Small intestine (tissue), 7 donors: ENCODE results near the gene ABTB2. TPM values are rescaled to one million over a fixed set of nuclear protein-coding genes. Genes with fewer than 3 reads are reported as not detected.
"Not testable (repeated sequence)": the region's sequence is repeated elsewhere in the genome, so short reads cannot be mapped to it uniquely, and the experiment has no call there.

Source experiments
- DNase-seq, 2 donors: peaks; one replicate each; pipeline versions ENCODE4 v3.0.0 to v3.0.0-alpha.2; 2013
- FAIRE-seq: peaks from 2 replicates; lab custom pipeline; 2012; peaks lifted over from hg19 to GRCh38; lab: Jason Lieb, UNC
- H3K27ac ChIP-seq, 3 donors: one replicate each; pipeline ENCODE4 v1.5.1; 2013; ENCODE audit warnings: low read length in 2 of 3, mild to moderate bottlenecking in 2 of 3, control low read depth in 1 of 3, inconsistent platforms in 1 of 3, low read depth in 1 of 3, moderate library complexity in 1 of 3
- H3K27me3 ChIP-seq, 3 donors: one replicate each; pipeline ENCODE4 v1.6.1; 2013; ENCODE audit warnings: low read length in 3 of 3, inconsistent platforms in 1 of 3; ENCODE audit not compliant: control insufficient read depth in 3 of 3, insufficient read depth in 3 of 3
- H3K36me3 ChIP-seq, 3 donors: one replicate each; pipeline ENCODE4 v1.6.1; 2013; ENCODE audit warnings: low read length in 3 of 3, inconsistent platforms in 1 of 3, low read depth in 1 of 3, mild to moderate bottlenecking in 1 of 3, moderate library complexity in 1 of 3; ENCODE audit not compliant: control insufficient read depth in 3 of 3, insufficient read depth in 2 of 3
- H3K4me1 ChIP-seq, 3 donors: one replicate each; pipeline ENCODE4 v1.6.1; 2013; ENCODE audit warnings: low read length in 2 of 3, inconsistent platforms in 1 of 3, low read depth in 1 of 3, mild to moderate bottlenecking in 1 of 3, moderate library complexity in 1 of 3; ENCODE audit not compliant: control insufficient read depth in 3 of 3, insufficient read depth in 2 of 3
- H3K4me3 ChIP-seq, 3 donors: one replicate each; pipeline ENCODE4 v1.5.1; 2013; ENCODE audit warnings: low read length in 3 of 3, control low read depth in 1 of 3, inconsistent platforms in 1 of 3, low read depth in 1 of 3, mild to moderate bottlenecking in 1 of 3, moderate library complexity in 1 of 3
- H3K9me3 ChIP-seq, 2 donors: one replicate each; pipeline ENCODE4 v1.6.1; 2013; ENCODE audit warnings: low read depth in 1 of 2, low read length in 1 of 2; ENCODE audit not compliant: control insufficient read depth in 2 of 2, insufficient read depth in 1 of 2
- WGBS, 3 donors: extraction: QIAGEN DNeasy Blood & Tissue Kit; methylation state at CpG; one replicate each; pipeline ENCODE4 v1.1.7; 2013; 5-methylcytosine and 5-hydroxymethylcytosine counted together
- polyA plus RNA-seq, 4 donors: library from polyadenylated mRNA; stranded (reverse) in 3 of 4; unstranded in 1 of 4; fragments of 200-250 nt in 3 of 4; fragments of 120-200 nt in 1 of 4; gene quantifications; one replicate each; pipeline versions ENCODE4 v1.2.1 to v1.2.3, GENCODE V29; 2013
- donor health status: healthy with polysubstance abuse.
- donor health status: control.
- donor health status: control.
- donor health status: Bipolar disorder and iron deficiency.
- donor health status: healthy.

Gene ABTB2
- polyA plus RNA-seq, 4 donors: 0.64 to 25.1 (median 13.5) TPM

DNA sequence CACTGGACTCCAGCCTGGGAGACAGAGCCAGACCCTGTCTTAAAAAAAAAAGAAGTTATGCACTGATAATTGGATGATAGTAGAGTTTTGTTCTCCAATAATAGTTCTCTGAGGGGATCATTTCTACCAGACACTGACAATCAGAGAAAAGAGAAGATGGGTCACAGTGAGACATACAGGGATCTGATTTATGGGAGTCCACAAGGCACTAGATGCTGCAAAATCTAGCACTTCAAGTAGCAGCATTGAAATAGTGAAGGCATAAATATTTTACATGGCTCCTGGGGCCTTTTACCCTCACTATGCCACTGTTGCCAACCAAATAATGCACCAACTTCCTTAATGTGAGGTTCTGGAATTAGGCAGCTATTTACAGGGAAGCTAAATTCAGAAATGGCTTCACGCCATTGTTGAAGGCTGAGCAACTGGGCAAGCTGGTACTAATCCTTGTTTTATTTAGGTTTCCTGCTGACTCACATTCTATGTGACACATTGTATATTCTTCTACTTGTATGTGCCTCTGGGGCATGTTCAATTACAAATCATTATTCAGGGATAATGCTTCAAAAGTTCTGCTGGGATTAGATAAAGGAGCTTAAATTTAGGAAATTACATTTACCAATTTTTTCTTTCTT, 38.2 kb upstream of the ABTB2 start:
- no peak for FAIRE-seq
- no peak for DNase-seq
- 71 to 86% (median 79%) methylated on average over 1 of the region's 1 CpG for WGBS, 3 donors
- Histone ChIP-seq H3K4me3 (no peak overlapping the region), H3K36me3 (no peaks in the 10 kb centered on the region), H3K9me3 (peaks cover 0 to 5% of the 10 kb centered on the region in 2 donors), H3K27me3 (no peaks in the 10 kb centered on the region), H3K4me1 (no peaks in the 10 kb centered on the region), H3K27ac (no peak overlapping the region)

DNA sequence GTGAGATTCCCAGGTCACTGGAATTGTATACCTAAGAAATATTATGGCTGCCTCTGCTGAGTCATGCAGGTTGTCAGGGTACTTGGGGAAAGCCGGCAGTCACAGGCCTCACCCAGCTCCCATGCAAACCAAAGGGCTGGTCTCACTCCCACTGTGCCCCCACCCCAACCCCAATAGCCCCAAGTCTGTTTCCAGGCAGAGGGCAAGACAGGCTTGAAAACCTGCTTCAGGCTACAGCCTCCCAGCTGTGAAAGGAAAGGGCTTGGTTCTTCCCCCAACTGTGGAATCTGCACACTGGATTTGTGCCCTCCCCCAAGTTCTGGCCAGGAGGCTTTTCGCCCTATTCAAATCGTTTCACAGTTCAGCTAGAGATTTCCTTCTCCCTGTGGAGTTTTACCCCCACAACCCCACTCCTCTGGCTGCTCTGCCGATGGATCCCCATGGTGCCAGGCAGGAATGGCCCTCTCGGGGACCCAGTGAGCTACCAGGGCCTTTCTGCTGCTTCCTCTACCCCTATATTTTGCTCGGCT, 37.0 kb upstream of the ABTB2 start:
- H3K27ac ChIP-seq: no peak overlapping the region
- no peak for FAIRE-seq
- WGBS, 3 donors: 81 to 86% (median 82%) methylated on average over 6 of the region's 6 CpGs

DNA sequence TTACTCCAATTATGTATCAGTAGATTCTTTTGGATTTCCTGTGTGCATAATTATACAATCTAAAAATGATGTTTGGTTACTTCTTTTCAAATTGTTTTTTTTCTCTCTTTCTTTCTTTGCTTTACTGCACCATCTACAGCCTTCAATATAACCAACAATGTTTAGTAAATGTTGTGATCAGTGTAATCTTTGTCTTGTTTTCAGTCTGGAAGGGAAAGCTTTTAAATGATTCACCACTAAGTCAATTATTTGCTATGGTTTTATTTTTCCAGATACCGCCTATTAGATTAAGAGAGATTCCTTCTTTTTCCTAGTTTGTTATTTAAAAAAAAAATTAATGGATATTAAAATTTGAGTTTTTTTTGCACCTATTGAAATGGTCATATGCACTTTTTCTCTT, 29.8 kb upstream of the ABTB2 start:
- H3K27ac ChIP-seq: no peak overlapping the region
- no peaks in the 10 kb centered on the region for H3K36me3 ChIP-seq
- H3K27me3 ChIP-seq: peaks cover 0 to 4% (median 0%) of the 10 kb centered on the region in 3 donors
- no peaks in the 10 kb centered on the region for H3K4me1 ChIP-seq
- no peaks in the 10 kb centered on the region for H3K9me3 ChIP-seq
- DNase-seq: no peak
- H3K4me3 ChIP-seq: no peak overlapping the region
- 80 to 86% (median 82%) methylated on average over 1 of the region's 1 CpG for WGBS, 3 donors
- FAIRE-seq: no peak

More for the DNA sequence above, 37.0 kb upstream of the ABTB2 start:
- Histone ChIP-seq H3K36me3 (no peaks in the 10 kb centered on the region), H3K4me3 (no peak overlapping the region), H3K9me3 (peaks cover 0 to 2% of the 10 kb centered on the region in 2 donors), H3K27me3 (no peaks in the 10 kb centered on the region), H3K4me1 (no peaks in the 10 kb centered on the region)
- DNase-seq: no peak

DNA sequence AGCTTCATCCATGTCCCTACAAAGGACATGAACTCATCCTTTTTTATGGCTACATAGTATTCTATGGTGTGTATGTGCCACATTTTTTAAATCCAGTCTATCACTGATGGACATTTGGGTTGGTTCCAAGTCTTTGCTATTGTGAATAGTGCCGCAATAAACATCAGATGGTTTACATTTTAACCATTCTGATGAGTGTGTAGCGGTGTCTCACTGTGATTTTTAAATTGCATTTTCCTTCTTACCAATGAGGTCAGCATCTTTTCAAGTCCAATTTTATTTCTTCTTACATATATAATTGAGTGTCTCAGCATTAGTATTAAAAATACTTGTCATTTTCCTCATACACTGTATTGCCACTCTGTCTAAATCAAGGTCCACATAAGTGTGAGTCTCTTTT, 28.5 kb upstream of the ABTB2 start:
- 14 to 48% (median 31%) methylated on average over 2 of the region's 2 CpGs for WGBS, 3 donors
- not testable (repeated sequence) for H3K4me1 ChIP-seq, H3K9me3 ChIP-seq, DNase-seq, H3K27ac ChIP-seq, FAIRE-seq, H3K36me3 ChIP-seq, H3K4me3 ChIP-seq, H3K27me3 ChIP-seq

DNA sequence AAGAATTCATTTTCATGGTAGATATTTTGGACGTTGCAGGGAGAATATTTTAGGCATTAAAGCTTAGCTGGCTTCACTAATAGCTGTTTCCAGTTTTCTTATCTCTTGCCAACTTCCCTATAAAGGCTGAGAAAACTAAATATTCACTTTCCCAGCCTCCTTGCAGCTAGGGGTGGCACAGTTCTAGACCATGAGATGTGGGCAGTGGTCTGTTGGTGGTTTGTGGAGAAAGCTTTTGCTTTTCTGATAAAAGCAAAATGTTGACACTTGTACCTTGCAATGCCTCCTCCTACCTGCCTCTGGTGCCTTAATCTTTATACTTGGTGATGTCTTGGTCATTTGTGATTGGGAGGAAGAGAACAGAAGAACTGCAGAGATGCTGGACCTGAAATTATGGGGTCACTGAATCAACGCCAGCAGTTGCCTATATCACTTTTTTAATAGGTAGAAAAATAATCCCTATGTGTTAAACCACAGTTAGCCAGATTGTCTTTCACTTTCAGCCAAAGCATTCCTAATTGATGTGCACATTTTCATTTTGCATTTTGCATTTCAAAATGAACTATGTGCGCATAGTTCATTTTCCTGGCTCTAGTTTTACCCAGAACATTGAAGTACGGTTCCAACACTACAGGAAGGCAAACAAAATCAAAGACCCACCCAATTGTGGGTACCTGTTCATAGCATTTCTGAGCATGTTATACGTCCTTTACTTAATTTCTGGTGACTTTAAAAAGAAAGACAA, 24.9 kb upstream of the ABTB2 start:
- Histone ChIP-seq H3K27ac (no peak overlapping the region), H3K9me3 (peaks cover 0 to 3% of the 10 kb centered on the region in 2 donors), H3K4me1 (no peaks in the 10 kb centered on the region), H3K27me3 (no peaks in the 10 kb centered on the region), H3K4me3 (no peak overlapping the region), H3K36me3 (no peaks in the 10 kb centered on the region)
- WGBS, 3 donors: 58 to 72% (median 60%) methylated on average over 5 of the region's 5 CpGs
- FAIRE-seq (no peak), DNase-seq (no peak)

DNA sequence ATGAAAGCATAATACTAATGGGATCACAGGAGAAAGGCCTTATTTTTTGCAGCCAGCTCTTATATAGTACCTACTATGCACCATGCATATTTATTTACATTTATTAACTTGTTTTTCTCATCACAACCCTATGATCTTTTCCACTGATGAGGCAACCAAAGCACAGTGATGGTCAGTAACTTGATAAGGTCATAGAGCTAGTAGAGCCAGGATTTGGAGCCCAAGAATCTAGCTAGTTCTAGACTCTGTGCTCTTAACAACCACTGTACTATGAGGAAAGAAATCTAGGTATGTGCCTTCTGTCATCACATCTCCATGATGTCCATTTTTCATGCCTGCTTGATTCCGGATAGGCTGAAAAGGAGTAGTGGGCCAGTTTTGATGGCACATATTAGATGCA, 24.0 kb upstream of the ABTB2 start:
- 91 to 93% (median 92%) methylated on average over 1 of the region's 1 CpG for WGBS, 3 donors

DNA sequence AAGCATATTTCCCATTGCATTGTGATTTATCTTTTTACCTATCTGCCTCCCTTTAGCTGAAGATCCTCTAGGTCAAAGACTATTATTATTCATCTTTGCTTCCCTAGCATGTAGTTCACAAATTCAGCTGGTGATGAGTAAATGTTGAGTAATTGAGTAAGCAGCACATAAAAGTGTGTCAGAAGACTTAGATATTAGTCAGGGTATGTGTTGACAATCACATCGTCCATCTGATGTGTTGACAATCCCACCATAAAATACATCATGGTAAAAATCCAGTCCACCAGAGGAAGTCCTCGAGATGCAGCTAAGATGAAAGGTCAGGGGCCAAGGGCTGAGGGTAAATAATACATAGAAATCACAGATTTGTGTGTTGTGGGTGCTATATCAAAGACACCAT, 22.9 kb upstream of the ABTB2 start:
- Histone ChIP-seq H3K4me1 (no peaks in the 10 kb centered on the region), H3K36me3 (no peaks in the 10 kb centered on the region), H3K4me3 (no peak overlapping the region), H3K27me3 (no peaks in the 10 kb centered on the region), H3K9me3 (peaks cover 0 to 18% of the 10 kb centered on the region in 2 donors), H3K27ac (no peak overlapping the region)
- DNase-seq (no peak), FAIRE-seq (no peak)
- WGBS, 3 donors: 17 to 41% (median 19%) methylated on average over 2 of the region's 2 CpGs

More for the DNA sequence above, 24.0 kb upstream of the ABTB2 start:
- Histone ChIP-seq H3K4me3 (no peak overlapping the region), H3K4me1 (no peaks in the 10 kb centered on the region), H3K27ac (no peak overlapping the region), H3K9me3 (peaks cover 0 to 12% of the 10 kb centered on the region in 2 donors), H3K27me3 (no peaks in the 10 kb centered on the region), H3K36me3 (no peaks in the 10 kb centered on the region)
- no peak for FAIRE-seq
- DNase-seq: no peak

DNA sequence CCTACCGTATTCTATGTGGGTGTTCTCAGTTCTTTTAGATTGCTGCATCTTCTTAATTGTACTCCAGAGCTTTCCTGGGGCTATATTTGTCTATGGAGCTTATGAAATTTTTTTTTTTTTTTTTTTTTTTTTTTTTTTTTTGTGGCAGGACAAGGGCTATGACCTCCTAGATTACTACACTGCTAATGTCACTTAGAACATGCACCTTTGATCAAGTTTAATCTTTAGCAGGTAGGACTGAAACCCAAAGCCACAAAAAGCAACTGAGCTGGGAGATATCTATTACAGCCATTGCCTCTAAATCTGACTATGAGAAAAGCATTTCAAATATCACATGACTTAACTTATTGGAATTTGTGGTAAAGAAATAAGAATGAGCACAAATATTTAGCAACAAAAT, 21.7 kb upstream of the ABTB2 start:
- Histone ChIP-seq H3K9me3 (peaks cover 0 to 18% of the 10 kb centered on the region in 2 donors), H3K27me3 (no peaks in the 10 kb centered on the region), H3K27ac (no peak overlapping the region), H3K36me3 (no peaks in the 10 kb centered on the region), H3K4me1 (no peaks in the 10 kb centered on the region), H3K4me3 (no peak overlapping the region)
- DNase-seq (no peak), FAIRE-seq (no peak)
- 67 to 91% (median 79%) methylated on average over 1 of the region's 1 CpG for WGBS, 3 donors
